WI38 (cell line): ENCODE data around the gene PDIK1L.

Source experiments
- H3K4me3 ChIP-seq: 2 replicates; pipeline ENCODE4 v1.5.1; 2011; ENCODE audit warnings: low read depth, mild to moderate bottlenecking, control low read depth, low read length
- TF ChIP-seq, protein P1 (sequence below): IDR thresholded peaks from 2 replicates; pipeline ENCODE4 v1.5.1; 2012; ENCODE audit warnings: low read depth, mild to moderate bottlenecking, control low read depth, low read length

PDIK1L gene

DNA sequence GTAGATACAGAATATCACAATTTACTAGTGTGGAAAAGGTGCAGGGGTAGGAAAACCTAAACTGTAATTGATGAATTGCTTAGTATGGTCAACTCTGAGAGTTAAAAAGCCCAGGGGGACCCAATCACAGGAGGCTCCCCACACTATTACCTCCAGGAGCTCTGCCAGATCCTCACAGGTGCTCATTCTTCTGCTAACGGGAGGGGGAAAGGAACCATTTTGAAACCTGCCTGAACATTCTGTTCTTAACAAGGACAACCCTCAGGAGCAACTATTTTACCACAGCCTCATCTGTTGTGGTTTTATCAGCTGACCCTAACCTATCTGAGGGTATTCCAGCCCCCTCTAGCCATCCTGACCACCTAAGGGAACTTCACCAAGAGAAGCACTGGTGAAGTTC lies 19.1 kb downstream of the PDIK1L start:
- TF ChIP-seq, protein P1, sequence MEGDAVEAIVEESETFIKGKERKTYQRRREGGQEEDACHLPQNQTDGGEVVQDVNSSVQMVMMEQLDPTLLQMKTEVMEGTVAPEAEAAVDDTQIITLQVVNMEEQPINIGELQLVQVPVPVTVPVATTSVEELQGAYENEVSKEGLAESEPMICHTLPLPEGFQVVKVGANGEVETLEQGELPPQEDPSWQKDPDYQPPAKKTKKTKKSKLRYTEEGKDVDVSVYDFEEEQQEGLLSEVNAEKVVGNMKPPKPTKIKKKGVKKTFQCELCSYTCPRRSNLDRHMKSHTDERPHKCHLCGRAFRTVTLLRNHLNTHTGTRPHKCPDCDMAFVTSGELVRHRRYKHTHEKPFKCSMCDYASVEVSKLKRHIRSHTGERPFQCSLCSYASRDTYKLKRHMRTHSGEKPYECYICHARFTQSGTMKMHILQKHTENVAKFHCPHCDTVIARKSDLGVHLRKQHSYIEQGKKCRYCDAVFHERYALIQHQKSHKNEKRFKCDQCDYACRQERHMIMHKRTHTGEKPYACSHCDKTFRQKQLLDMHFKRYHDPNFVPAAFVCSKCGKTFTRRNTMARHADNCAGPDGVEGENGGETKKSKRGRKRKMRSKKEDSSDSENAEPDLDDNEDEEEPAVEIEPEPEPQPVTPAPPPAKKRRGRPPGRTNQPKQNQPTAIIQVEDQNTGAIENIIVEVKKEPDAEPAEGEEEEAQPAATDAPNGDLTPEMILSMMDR, result no peak
- no peak overlapping the region for H3K4me3 ChIP-seq

DNA sequence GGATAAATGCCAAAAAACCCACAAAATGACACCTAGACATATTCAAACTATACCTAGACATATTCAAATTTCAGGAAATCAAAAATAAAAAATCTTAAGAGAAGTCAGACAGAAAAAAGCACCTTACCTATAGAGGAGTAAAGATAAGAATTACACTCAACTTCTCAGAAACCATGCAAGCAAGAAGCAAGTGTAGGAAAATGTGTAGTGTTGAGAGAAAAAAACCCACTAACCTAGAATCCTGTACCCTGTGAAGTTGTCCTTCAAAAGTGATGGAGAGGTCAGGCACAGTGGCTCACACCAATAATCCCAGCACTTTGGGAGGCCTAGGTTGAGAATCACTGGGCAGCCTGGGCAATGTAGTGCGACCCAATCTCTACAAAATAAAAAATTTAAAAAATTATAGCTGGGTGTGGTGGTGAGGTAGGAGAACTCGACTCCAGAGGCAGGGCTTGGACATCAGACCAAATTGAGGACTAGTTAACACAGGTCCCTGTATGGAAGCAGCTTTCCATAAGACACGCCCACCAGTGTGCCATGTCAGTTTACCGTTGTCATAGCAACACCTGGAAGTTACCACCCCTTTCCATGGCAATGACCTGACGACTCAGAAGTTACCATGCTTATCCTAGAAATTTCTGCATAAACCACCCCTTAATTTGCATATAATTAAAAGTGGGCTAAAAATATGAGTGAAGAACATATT lies 20.7 kb downstream of the PDIK1L start:
- TF ChIP-seq, protein P1, result no peak
- H3K4me3 ChIP-seq, result no peak overlapping the region

DNA sequence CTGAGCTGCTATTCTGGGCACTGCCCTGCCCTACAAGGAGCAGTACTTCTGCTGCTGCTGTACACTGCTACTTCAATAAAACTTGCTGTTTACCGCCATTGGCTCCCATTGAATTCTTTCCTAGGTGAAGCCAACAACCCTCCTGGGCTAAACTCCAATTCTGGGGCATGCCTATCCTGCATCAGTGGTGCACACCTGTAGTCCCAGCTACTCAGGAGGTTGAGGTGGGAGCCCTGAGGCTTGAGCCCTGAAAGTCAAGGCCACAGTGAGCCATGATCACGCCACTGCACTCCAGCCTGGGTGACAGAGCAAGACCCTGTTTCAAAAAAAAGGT lies 21.2 kb downstream of the PDIK1L start:
- TF ChIP-seq, protein P1, result no peak
- H3K4me3 ChIP-seq, result no peak overlapping the region

DNA sequence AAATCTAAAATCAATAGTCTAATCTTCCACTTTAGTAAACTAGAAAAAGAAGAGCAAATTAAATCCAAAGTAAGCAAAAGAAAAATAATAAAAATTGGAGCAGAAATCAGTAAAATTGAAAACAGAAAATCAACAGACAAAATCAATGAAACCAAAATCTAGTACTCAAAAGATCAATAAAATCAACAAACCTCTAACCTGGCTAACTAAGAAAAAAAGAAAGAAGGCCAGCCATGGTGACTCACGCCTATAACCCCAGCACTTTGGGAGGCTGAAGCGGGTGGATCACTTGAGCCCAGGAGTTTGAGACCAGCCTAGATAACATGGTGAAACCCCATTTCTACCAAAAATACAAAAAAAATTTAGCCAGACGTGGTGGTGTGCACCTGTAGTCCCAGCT lies 22.8 kb downstream of the PDIK1L start:
- TF ChIP-seq, protein P1, result no peak
- H3K4me3 ChIP-seq, result no peak overlapping the region

DNA sequence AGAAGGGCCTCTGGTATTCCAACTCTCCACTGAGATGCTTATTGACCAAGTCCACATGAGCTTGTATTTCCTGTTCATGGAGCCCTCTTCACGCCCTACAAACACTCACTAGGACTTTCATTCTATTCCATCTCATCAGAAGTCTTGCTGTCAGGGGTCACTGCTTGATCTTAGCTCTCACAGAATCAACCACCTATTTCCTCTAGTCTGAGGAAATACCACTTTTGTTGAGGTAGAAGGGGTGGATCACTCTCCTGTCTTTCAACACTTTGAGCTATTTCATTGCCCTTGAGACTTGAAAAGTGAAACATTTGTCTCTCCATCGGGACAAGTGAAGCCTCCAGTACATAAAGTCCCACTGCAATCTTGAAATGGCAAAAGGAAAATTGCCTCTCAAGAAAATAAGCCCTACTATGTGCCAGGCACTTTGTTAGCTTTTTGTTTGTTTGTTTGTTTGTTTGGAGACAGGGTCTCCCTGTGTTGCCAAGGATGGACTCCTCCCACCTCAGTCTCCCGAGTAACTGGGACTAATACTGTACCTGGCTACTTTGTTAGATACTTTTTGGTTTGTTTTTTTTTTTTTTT lies 27.4 kb downstream of the PDIK1L start:
- H3K4me3 ChIP-seq, result no peak overlapping the region
- TF ChIP-seq, protein P1, result no peak

DNA sequence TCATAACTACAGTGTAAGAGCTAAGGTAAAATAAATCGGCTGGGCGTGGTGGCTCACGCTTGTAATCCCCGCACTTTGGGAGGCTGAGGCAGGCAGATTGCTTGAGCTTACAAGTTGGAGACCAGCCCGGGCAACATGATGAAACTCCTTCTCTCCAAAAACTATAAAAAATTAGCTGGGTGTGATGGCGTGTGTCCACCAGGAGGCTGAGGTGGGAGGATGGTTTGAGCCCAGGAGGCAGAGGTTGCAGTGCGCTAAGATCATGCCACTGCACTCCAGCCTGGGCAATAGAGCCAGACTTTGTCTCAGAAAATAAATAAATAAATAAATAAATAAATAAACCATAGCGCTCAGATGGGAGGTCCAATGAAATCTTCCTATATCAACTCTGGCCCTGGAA lies 30.5 kb downstream of the PDIK1L start:
- TF ChIP-seq, protein P1, result no peak

DNA sequence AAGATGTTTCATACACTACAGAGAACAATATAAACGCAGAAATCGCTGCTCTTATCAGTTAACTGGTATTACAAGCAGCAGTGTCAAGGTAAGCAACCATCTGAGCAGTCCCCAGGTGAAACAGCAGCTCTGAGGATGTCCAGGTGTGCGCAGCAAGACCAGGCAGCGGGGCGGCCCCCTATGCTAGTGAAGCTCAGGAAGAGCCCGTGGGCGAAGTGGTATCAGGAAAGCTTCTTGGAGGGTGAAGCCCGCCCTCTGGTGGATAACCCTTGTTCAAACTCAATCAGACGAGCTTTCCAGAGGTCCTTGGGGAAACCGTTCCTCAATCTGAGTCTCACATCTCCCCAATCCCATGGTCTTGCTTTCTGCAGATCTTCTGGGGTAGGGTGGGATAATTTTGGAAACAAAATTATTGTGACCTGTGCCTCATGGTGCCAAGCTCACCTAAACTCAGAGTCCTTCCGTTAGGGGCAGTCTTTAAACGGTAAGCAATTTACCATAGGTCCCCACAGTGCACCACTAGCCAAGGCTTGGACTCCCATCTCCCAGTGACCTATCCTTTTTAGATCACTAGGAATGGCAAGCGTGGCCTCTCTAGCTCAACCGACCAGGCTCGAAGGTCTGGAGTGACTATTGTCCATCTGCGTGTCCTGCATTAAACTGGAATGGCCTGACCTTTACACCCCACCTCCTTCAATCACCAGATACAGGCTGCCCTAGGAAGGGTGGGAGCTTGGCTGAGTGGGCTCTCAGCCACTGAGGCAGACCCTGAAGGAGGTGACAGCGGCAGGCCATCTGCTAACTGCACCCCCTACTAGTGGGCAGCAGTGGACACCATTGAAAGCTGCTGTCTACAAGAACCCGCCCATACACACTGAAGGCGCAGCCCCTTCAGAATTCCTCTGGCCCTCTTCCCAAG lies 33.7 kb downstream of the PDIK1L start:
- no peak overlapping the region for H3K4me3 ChIP-seq
- TF ChIP-seq, protein P1, result peak; percentile 63

More for the DNA sequence above, 30.5 kb downstream of the PDIK1L start:
- H3K4me3 ChIP-seq, result no peak overlapping the region
